A549 treated with dexamethasone at 1 μM for 4 hours (cell line): ENCODE data around the gene A4GALT. TPM values are rescaled to one million over a fixed set of nuclear protein-coding genes. Genes with fewer than 3 reads are reported as not detected.

ENCODE experiments used
- total RNA-seq: library from RNA; stranded (reverse); fragments of 200-300 nt; extraction: Qiagen RNA extraction; gene quantifications from 5 replicates; pipeline ENCODE4 v1.2.3, GENCODE V29; 2022

Gene A4GALT, protein sequence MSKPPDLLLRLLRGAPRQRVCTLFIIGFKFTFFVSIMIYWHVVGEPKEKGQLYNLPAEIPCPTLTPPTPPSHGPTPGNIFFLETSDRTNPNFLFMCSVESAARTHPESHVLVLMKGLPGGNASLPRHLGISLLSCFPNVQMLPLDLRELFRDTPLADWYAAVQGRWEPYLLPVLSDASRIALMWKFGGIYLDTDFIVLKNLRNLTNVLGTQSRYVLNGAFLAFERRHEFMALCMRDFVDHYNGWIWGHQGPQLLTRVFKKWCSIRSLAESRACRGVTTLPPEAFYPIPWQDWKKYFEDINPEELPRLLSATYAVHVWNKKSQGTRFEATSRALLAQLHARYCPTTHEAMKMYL
- 17.7 to 27.9 TPM (median 27.3 TPM) in 5 replicates for total RNA-seq

DNA sequence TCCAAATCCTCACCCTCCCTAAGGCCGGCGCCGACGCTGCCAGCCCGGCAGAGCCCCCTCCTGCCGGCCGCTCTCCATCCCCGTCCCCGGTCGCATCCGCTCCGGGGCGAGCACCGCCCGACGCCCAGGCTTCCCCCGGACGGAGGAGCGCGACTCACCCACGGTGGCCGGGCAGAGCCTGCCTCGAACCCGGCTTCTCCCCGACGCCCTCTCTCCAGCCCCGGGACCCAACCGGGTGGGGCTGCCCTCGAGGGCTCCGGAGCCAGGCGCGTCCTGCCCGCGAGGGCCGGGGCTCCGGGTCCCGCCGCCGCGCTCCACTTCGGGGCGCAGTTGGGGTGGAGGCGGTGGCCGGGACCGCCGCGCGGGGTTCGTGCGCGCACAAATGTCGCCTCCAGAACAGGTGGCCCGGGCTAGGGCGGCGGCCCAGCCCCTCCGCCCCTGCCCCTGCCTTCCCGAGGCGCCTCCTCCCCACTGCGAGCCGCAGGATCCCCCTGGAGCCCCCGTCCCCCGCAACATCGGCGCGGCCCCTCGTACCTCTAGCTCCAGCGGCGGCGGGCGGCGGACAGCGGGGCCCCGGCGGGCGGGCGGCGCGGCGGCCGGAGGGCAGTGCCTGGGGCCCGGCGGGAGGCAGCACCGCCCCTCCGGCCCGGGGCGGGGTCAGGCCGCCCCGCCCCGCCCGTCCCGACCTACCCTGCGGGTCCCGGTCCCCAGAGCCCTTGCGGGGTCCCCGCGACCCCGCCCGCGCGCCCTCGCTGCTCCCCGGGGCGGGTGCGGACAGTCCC is at the start of gene A4GALT:
Gene A4GALT, minus strand, starts transcription at position 608 of the 782 bp plus-strand sequence. CDS start 26,919 bp downstream, outside the sequence.

DNA sequence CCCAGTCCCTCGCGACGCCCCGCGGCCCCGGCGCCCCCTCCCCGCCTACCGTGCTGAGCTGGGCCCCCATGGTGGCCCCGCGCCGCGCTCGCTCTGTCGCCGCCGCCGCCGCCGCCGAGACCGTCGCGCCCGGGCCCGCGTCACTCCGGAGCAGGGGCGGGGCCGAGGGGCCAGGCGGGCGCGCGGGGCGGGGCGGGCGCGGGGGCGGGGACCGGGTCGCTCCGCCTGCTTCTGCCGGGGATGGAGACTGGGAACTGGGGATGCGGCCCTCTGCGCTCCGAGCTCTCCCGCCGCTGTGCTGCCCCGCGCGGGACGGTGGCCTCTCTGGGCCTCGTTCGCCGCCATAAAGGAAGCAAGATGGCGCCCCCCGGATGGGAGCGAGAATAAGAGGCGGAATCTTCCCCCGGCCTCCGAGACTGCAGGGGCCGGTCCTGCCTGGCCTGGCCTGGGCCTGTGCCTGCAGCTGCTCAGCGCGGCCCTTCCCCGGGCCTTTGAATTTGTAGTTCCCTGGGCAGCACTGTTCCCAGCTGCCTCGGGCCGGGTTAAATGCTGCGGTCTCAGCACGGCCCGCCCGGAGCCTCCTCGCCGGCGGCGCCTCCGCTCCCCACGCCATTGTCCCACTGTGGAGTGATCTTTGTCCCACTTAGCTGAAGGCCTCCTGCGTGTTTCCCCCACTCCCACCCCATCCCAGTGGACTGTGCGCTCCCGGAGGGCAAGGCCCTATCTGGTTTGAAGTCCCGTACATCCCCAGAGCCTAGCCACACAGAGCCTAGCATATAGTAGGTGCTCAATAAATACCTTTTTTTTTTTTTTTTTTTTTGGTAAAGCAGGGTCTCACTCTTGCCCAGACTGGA is 71.2 kb downstream of the A4GALT start, which contains the start of gene CYB5R3:
Gene CYB5R3, minus strand, starts transcription at position 147 of the 854 bp plus-strand sequence. Its CDS starts 77 bp downstream, at position 70.

Other genes starting within 250 kb of the A4GALT start
- 46.3 to 50.5 TPM (median 49.6 TPM) in 5 replicates for gene RRP7A, start 201.1 kb downstream of the A4GALT start, total RNA-seq
- gene SERHL2, start 166.9 kb downstream of the A4GALT start, total RNA-seq: 0.09 to 0.25 TPM (median 0.24 TPM) in 4 of 5 replicates, not detected in the other
- gene POLDIP3, start 106.0 kb downstream of the A4GALT start, total RNA-seq: 35.4 to 41.4 TPM (median 39.9 TPM) in 5 replicates
- not detected in 5 replicates for gene ATP5MGL, start 80.3 kb downstream of the A4GALT start, total RNA-seq
- gene CYB5R3, start 71.5 kb downstream of the A4GALT start, total RNA-seq: 86.5 to 146 TPM (median 135 TPM) in 5 replicates
- gene ARFGAP3, start 136.4 kb upstream of the A4GALT start, total RNA-seq: 19.6 to 25.5 TPM (median 23.9 TPM) in 5 replicates